Measurements from ENCODE around the gene TAB2.

DNA sequence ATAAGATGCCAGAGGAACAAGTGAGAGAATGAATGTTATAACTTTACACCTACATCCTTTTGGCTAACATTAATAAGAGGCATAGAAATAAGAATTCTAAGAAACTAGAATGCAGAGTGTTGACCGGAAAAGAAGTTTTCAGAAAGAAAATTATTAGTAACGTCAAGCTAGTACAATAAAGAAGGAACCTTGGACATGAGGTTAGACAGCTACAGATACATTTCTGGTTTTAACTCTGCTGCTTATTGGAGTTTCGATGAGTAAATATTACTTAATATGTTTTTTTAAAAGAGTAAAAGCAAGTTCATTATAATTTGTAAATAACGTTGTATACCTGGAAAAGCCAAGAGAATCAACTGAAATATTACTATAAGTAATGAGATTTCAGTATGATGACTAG is 22.7 kb downstream of the TAB2 start:
- TF ChIP-seq, protein P1, sequence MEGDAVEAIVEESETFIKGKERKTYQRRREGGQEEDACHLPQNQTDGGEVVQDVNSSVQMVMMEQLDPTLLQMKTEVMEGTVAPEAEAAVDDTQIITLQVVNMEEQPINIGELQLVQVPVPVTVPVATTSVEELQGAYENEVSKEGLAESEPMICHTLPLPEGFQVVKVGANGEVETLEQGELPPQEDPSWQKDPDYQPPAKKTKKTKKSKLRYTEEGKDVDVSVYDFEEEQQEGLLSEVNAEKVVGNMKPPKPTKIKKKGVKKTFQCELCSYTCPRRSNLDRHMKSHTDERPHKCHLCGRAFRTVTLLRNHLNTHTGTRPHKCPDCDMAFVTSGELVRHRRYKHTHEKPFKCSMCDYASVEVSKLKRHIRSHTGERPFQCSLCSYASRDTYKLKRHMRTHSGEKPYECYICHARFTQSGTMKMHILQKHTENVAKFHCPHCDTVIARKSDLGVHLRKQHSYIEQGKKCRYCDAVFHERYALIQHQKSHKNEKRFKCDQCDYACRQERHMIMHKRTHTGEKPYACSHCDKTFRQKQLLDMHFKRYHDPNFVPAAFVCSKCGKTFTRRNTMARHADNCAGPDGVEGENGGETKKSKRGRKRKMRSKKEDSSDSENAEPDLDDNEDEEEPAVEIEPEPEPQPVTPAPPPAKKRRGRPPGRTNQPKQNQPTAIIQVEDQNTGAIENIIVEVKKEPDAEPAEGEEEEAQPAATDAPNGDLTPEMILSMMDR (IDR thresholded peaks at IDR 0.05) = no peak
- TF ChIP-seq POLR2A (IDR thresholded peaks at IDR 0.05) = no peak
